K562 (cell line): ENCODE measurements around the gene MADCAM1. TPM values are rescaled to one million over a fixed set of nuclear protein-coding genes. Genes with fewer than 3 reads are reported as not detected.
A peak's percentile ranks its signal among the peaks of the same experiment; 100 is the strongest.

Experiments used
- BHLHE40 ChIP-seq: IDR thresholded peaks from 2 replicates; pipeline ENCODE4 v1.6.1; 2011; ENCODE audit warnings: low read length, improper control_type of control experiment
- CBFB ChIP-seq: sonication (generic); formaldehyde crosslinking; IDR thresholded peaks from 2 replicates; pipeline ENCODE4 v1.4.0; 2020; ENCODE audit warnings: mild to moderate bottlenecking, missing genetic modification reagents
- NRF1 ChIP-seq, 2 experiments: fragments of 450-650 bp; IDR thresholded peaks in 1 of 2; conservative IDR thresholded peaks in 1 of 2; 2 replicates each; pipeline ENCODE4 v1.6.1; 2014; ENCODE audit warnings: mild to moderate bottlenecking in 2 of 2
- ZBED1 ChIP-seq: IDR thresholded peaks from 2 replicates; pipeline ENCODE4 v1.6.1; 2014
- ZNF583 ChIP-seq: fragments of 250-450 bp; sonication (Bioruptor Pico); IDR thresholded peaks from 2 replicates; pipeline ENCODE4 v1.4.0; 2020
- polyA plus RNA-seq, 8 experiments: library from polyadenylated mRNA; depleted of rRNA in 4 of 8; stranded (reverse) in 5 of 8; unstranded in 3 of 8; fragments of >200 nt; fragmentation: Nextera tagmentation in 2 of 8; fragmentation: Illumina TruSeq in 1 of 8; extraction: Ambion mirVana in 2 of 8; extraction: Trizol in 1 of 8; gene quantifications; 2 replicates each; pipeline versions ENCODE4 v1.2.1 to v1.2.3, GENCODE V29; 2011 to 2014; ENCODE audit warnings: inconsistent platforms in 1 of 8, missing spikeins in 1 of 8
- total RNA-seq, 7 experiments: library from RNA; depleted of rRNA in 6 of 7; stranded (reverse); fragments of >200 nt in 6 of 7; fragmentation: Illumina TruSeq in 2 of 7; extraction: Trizol in 2 of 7; gene quantifications; 2 replicates each; pipeline versions ENCODE4 v1.2.1 to v1.2.3, GENCODE V29; 2011 to 2021; ENCODE audit warnings: low replicate concordance in 1 of 7
- TF ChIP-seq, protein P1 (sequence below): fragments of 250-450 bp; sonication (Bioruptor Pico); IDR thresholded peaks from 2 replicates; pipeline ENCODE4 v1.4.0; 2020; ENCODE audit warnings: mild to moderate bottlenecking
- TF ChIP-seq, protein P2 (sequence below), 3 experiments: fragments of 200-800 bp in 1 of 3; sonication (Bioruptor generic) in 1 of 3; sonication (generic) in 1 of 3; formaldehyde crosslinking in 1 of 3; IDR thresholded peaks; 2 replicates each; pipeline versions ENCODE4 v1.6.1 to v1.8.0; 2016 to 2022; ENCODE audit warnings: mild to moderate bottlenecking in 2 of 3, missing compliant biosample characterization in 2 of 3, missing genetic modification characterization in 2 of 3, missing genetic modification reagents in 1 of 3
- TF ChIP-seq, protein P3 (sequence below): sonication (generic); formaldehyde crosslinking; IDR thresholded peaks from 2 replicates; pipeline ENCODE4 v1.8.0; 2022; ENCODE audit warnings: mild to moderate bottlenecking, low read depth, missing genetic modification reagents
- TF ChIP-seq, protein P4 (sequence below): sonication (generic); formaldehyde crosslinking; IDR thresholded peaks from 2 replicates; pipeline ENCODE4 v1.5.0; 2020; ENCODE audit warnings: missing genetic modification reagents
- TF ChIP-seq, protein P5 (sequence below): fragments of 450-650 bp; formaldehyde crosslinking; IDR thresholded peaks from 2 replicates; pipeline ENCODE4 v1.4.0; 2020; ENCODE audit warnings: mild to moderate bottlenecking, mixed read lengths
- TF ChIP-seq, protein P6 (sequence below): fragments of 250-450 bp; sonication (Bioruptor Pico); IDR thresholded peaks from 2 replicates; pipeline ENCODE4 v1.9.0; 2021; ENCODE audit warnings: mild to moderate bottlenecking, inconsistent platforms
- TF ChIP-seq, protein P7 (sequence below): sonication (generic); formaldehyde crosslinking; IDR thresholded peaks from 2 replicates; pipeline ENCODE4 v1.8.1; 2023; ENCODE audit warnings: mild to moderate bottlenecking, missing genetic modification reagents

The MADCAM1 gene
- total and polyA plus RNA-seq, 9 of the 15 experiments (the other 6 are each of a cell fraction or from before 2014, with no cell fraction given): 0.09 to 0.36 (median 0.09) TPM; not detected in 6

DNA sequence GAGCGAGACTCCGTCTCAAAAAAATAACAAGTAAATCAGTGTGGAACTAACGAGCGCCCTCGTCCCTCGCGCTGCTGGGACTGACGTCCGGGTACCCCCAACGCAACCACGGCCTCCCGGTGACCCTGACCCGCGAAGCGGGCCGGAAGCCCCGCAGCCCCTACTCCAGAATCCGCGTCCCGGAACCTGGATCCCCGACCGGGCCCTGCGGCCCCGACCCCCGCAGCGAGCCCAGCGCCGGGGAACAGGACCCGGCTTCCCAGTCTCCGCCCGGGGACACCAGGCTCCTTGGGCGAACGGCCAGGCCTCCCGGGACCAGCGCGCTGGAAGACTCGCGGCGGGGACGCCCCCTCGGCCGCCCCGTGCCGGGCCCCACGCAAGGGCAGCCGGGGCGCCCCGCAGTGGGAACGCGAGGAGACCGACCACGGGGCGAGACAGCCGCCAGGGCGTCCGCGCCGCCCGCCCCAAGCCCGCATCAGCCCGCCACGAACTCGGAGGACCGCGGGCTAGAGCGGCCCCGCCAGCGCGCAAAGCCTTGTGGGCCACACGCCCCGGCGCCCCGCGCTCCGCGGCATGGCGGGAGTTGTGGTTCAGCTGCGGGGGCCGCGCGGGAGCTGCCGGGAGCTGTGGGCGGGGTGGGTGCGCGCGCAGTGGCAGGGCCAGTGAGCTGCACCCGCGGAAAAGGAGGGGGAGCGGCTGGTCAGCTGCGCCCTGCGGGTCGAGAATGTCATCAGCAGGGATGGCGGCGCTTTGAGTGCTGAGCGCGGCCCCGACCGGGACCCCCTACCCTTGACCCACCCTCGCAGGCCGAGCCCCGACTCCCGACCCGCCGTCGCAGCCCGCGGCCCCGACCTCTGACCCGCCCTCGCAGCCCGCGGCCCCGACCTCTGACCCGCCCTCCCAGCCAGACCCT lies 7.5 kb upstream of the MADCAM1 start (continued):
- TF ChIP-seq, protein P1, sequence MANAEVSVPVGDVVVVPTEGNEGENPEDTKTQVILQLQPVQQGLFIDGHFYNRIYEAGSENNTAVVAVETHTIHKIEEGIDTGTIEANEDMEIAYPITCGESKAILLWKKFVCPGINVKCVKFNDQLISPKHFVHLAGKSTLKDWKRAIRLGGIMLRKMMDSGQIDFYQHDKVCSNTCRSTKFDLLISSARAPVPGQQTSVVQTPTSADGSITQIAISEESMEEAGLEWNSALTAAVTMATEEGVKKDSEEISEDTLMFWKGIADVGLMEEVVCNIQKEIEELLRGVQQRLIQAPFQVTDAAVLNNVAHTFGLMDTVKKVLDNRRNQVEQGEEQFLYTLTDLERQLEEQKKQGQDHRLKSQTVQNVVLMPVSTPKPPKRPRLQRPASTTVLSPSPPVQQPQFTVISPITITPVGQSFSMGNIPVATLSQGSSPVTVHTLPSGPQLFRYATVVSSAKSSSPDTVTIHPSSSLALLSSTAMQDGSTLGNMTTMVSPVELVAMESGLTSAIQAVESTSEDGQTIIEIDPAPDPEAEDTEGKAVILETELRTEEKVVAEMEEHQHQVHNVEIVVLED (CRISPR knock-in tag): peak; percentile 93
- TF ChIP-seq, protein P2, sequence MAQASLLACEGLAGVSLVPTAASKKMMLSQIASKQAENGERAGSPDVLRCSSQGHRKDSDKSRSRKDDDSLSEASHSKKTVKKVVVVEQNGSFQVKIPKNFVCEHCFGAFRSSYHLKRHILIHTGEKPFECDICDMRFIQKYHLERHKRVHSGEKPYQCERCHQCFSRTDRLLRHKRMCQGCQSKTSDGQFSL (CRISPR knock-in tag; IDR thresholded peaks at IDR 0.05): no peak; the same call in 1 of the 2 replicates
- TF ChIP-seq, protein P2 (tag; IDR thresholded peaks at IDR 0.05): 0 out of 4 replicates have a peak, but pooled peaks of 1 of the 2 experiments have one; percentile 27
- TF ChIP-seq, protein P3, sequence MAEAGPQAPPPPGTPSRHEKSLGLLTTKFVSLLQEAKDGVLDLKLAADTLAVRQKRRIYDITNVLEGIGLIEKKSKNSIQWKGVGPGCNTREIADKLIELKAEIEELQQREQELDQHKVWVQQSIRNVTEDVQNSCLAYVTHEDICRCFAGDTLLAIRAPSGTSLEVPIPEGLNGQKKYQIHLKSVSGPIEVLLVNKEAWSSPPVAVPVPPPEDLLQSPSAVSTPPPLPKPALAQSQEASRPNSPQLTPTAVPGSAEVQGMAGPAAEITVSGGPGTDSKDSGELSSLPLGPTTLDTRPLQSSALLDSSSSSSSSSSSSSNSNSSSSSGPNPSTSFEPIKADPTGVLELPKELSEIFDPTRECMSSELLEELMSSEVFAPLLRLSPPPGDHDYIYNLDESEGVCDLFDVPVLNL (CRISPR knock-in tag): peak; percentile 82; the same call in 1 of the 2 replicates
- TF ChIP-seq BHLHE40: peak; percentile 53
- TF ChIP-seq, protein P4, sequence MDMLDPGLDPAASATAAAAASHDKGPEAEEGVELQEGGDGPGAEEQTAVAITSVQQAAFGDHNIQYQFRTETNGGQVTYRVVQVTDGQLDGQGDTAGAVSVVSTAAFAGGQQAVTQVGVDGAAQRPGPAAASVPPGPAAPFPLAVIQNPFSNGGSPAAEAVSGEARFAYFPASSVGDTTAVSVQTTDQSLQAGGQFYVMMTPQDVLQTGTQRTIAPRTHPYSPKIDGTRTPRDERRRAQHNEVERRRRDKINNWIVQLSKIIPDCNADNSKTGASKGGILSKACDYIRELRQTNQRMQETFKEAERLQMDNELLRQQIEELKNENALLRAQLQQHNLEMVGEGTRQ (CRISPR knock-in tag): no peak; the same call in 1 of the 2 replicates
- peak; percentile 90 to 92 for TF ChIP-seq NRF1 (conservative IDR thresholded peaks at IDR 0.05 in 1 of 2, IDR thresholded peaks at IDR 0.05 in 1 of 2)
- TF ChIP-seq, protein P5, sequence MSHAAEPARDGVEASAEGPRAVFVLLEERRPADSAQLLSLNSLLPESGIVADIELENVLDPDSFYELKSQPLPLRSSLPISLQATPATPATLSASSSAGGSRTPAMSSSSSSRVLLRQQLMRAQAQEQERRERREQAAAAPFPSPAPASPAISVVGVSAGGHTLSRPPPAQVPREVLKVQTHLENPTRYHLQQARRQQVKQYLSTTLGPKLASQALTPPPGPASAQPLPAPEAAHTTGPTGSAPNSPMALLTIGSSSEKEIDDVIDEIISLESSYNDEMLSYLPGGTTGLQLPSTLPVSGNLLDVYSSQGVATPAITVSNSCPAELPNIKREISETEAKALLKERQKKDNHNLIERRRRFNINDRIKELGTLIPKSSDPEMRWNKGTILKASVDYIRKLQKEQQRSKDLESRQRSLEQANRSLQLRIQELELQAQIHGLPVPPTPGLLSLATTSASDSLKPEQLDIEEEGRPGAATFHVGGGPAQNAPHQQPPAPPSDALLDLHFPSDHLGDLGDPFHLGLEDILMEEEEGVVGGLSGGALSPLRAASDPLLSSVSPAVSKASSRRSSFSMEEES: no peak
- 0 out of 2 replicates have a peak, but pooled peaks have one; percentile 12 for TF ChIP-seq CBFB (CRISPR knock-in tag)
- TF ChIP-seq, protein P6, sequence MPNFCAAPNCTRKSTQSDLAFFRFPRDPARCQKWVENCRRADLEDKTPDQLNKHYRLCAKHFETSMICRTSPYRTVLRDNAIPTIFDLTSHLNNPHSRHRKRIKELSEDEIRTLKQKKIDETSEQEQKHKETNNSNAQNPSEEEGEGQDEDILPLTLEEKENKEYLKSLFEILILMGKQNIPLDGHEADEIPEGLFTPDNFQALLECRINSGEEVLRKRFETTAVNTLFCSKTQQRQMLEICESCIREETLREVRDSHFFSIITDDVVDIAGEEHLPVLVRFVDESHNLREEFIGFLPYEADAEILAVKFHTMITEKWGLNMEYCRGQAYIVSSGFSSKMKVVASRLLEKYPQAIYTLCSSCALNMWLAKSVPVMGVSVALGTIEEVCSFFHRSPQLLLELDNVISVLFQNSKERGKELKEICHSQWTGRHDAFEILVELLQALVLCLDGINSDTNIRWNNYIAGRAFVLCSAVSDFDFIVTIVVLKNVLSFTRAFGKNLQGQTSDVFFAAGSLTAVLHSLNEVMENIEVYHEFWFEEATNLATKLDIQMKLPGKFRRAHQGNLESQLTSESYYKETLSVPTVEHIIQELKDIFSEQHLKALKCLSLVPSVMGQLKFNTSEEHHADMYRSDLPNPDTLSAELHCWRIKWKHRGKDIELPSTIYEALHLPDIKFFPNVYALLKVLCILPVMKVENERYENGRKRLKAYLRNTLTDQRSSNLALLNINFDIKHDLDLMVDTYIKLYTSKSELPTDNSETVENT (CRISPR knock-in tag): peak; percentile 99
- TF ChIP-seq ZBED1: peak; percentile 62; the same call in 1 of the 2 replicates
- TF ChIP-seq, protein P7, sequence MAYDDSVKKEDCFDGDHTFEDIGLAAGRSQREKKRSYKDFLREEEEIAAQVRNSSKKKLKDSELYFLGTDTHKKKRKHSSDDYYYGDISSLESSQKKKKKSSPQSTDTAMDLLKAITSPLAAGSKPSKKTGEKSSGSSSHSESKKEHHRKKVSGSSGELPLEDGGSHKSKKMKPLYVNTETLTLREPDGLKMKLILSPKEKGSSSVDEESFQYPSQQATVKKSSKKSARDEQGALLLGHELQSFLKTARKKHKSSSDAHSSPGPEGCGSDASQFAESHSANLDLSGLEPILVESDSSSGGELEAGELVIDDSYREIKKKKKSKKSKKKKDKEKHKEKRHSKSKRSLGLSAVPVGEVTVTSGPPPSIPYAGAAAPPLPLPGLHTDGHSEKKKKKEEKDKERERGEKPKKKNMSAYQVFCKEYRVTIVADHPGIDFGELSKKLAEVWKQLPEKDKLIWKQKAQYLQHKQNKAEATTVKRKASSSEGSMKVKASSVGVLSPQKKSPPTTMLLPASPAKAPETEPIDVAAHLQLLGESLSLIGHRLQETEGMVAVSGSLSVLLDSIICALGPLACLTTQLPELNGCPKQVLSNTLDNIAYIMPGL (CRISPR knock-in tag): peak; percentile 70; the same call in 1 of the 2 replicates
- TF ChIP-seq ZNF583 (CRISPR knock-in tag): peak; percentile 61; the same call in 1 of the 2 replicates
